ENCODE results near the gene STK35. TPM values are rescaled to one million over a fixed set of nuclear protein-coding genes. Genes with fewer than 3 reads are reported as not detected.

Gene STK35
- total and polyA plus RNA-seq, 2 of the 13 experiments (the other 11 are each of a cell fraction or from before 2014, with no cell fraction given), result 27.4 to 29.8 TPM

DNA sequence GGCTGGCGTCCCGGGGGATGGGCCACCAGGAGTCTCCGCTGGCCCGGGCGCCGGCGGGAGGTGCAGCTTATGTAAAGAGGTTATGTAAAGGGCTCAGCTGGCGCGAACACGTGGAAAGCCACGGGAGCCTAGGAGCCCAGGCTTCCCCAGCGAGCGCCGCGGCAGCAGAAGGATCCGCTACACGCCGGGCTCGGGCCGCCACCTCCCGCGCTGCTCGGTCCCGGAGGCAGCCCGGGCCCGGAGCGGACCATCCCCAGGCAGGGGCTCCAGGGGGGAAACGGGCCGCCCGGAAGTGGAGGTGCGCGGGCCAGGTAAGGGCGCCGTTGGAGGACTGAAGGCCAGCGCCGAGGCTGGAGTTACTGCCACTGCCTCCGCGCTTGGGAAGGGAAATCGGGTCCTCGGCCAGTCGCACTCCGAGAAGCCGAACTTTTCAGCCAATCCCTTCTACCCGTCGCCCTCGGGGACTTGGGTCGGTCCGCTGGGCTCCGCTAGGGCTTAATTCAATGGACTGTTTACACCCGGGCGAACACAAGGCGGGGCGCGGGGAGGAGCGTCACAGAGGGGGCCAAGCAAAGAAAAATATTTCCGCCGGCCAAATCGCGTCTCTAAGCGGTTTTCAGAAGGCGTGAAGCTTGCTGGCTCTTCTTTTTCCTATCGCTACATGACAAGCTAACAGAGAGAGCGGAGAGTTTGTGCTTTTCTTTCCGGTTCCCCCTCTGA lies 398 bp downstream of the STK35 start (continued):
- TF ChIP-seq HMGXB4 (CRISPR knock-in tag; IDR thresholded peaks at IDR 0.05; ENCODE audit: borderline replicate concordance in 1 of 2, low read depth in 1 of 2), result peak; percentile 84 to 90
- TF ChIP-seq E2F5 (CRISPR knock-in tag; conservative IDR thresholded peaks at IDR 0.05), result no peak; the same call in none of the 2 replicates
- TF ChIP-seq, protein P1, sequence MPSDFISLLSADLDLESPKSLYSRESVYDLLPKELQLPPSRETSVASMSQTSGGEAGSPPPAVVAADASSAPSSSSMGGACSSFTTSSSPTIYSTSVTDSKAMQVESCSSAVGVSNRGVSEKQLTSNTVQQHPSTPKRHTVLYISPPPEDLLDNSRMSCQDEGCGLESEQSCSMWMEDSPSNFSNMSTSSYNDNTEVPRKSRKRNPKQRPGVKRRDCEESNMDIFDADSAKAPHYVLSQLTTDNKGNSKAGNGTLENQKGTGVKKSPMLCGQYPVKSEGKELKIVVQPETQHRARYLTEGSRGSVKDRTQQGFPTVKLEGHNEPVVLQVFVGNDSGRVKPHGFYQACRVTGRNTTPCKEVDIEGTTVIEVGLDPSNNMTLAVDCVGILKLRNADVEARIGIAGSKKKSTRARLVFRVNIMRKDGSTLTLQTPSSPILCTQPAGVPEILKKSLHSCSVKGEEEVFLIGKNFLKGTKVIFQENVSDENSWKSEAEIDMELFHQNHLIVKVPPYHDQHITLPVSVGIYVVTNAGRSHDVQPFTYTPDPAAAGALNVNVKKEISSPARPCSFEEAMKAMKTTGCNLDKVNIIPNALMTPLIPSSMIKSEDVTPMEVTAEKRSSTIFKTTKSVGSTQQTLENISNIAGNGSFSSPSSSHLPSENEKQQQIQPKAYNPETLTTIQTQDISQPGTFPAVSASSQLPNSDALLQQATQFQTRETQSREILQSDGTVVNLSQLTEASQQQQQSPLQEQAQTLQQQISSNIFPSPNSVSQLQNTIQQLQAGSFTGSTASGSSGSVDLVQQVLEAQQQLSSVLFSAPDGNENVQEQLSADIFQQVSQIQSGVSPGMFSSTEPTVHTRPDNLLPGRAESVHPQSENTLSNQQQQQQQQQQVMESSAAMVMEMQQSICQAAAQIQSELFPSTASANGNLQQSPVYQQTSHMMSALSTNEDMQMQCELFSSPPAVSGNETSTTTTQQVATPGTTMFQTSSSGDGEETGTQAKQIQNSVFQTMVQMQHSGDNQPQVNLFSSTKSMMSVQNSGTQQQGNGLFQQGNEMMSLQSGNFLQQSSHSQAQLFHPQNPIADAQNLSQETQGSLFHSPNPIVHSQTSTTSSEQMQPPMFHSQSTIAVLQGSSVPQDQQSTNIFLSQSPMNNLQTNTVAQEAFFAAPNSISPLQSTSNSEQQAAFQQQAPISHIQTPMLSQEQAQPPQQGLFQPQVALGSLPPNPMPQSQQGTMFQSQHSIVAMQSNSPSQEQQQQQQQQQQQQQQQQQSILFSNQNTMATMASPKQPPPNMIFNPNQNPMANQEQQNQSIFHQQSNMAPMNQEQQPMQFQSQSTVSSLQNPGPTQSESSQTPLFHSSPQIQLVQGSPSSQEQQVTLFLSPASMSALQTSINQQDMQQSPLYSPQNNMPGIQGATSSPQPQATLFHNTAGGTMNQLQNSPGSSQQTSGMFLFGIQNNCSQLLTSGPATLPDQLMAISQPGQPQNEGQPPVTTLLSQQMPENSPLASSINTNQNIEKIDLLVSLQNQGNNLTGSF (CRISPR knock-in tag; IDR thresholded peaks at IDR 0.05), result peak; percentile 83; the same call in 1 of the 2 replicates
- TF ChIP-seq ARHGAP35 (CRISPR knock-in tag; IDR thresholded peaks at IDR 0.05; ENCODE audit: borderline replicate concordance), result peak; percentile 73; the same call in 1 of the 2 replicates
- TF ChIP-seq ISL2 (CRISPR knock-in tag; IDR thresholded peaks at IDR 0.05), result peak; percentile 70; the same call in 1 of the 2 replicates
- TF ChIP-seq CSRNP1 (CRISPR knock-in tag; IDR thresholded peaks at IDR 0.05), result peak; percentile 98
- TF ChIP-seq ISX (CRISPR knock-in tag; conservative IDR thresholded peaks at IDR 0.05), result peak; percentile 95; the same call in 1 of the 2 replicates
- TF ChIP-seq NR2C2 (CRISPR knock-in tag; IDR thresholded peaks at IDR 0.05; ENCODE audit: borderline replicate concordance), result peak; percentile 39; the same call in 1 of the 2 replicates
- no peak; the same call in 1 of the 2 replicates for TF ChIP-seq SETDB1 (CRISPR knock-in tag; IDR thresholded peaks at IDR 0.05; ENCODE audit: borderline replicate concordance)
- TF ChIP-seq ZNF678 (CRISPR knock-in tag; IDR thresholded peaks at IDR 0.05), result peak; percentile 70; the same call in 1 of the 2 replicates
- TF ChIP-seq STAG1 (CRISPR knock-in tag; IDR thresholded peaks at IDR 0.05), result peak; percentile 30; the same call in 1 of the 2 replicates
- TF ChIP-seq ZNF550 (CRISPR knock-in tag; IDR thresholded peaks at IDR 0.05; ENCODE audit: borderline replicate concordance), result peak; percentile 41; the same call in 1 of the 2 replicates
- TF ChIP-seq, protein P2, sequence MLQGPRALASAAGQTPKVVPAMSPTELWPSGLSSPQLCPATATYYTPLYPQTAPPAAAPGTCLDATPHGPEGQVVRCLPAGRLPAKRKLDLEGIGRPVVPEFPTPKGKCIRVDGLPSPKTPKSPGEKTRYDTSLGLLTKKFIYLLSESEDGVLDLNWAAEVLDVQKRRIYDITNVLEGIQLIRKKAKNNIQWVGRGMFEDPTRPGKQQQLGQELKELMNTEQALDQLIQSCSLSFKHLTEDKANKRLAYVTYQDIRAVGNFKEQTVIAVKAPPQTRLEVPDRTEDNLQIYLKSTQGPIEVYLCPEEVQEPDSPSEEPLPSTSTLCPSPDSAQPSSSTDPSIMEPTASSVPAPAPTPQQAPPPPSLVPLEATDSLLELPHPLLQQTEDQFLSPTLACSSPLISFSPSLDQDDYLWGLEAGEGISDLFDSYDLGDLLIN (CRISPR knock-in tag; IDR thresholded peaks at IDR 0.05; ENCODE audit: borderline replicate concordance), result peak; percentile 49; the same call in 1 of the 2 replicates
- TF ChIP-seq TP53 (CRISPR knock-in tag; conservative IDR thresholded peaks at IDR 0.05), result no peak; the same call in 1 of the 2 replicates
- TF ChIP-seq ZNF709 (CRISPR knock-in tag; IDR thresholded peaks at IDR 0.05), result peak; percentile 93
- peak; percentile 93; the same call in 1 of the 2 replicates for TF ChIP-seq ZNF44 (CRISPR knock-in tag; IDR thresholded peaks at IDR 0.05)

Data from HepG2 (cell line).